Stimulated activated memory B cell treated with anti-CD40 and anti-IgM and Interleukin-4, amounts not matched to agents 10 μg/mL and 1 μg/mL and 100 μg/mL, for 72 hours (primary cell): ENCODE results near the gene TMEM52.
"Not testable (repeated sequence)": the region's sequence is repeated elsewhere in the genome, so short reads cannot be mapped to it uniquely, and the experiment has no call there.

Source experiments
- ATAC-seq: fragments of 150-1000 bp; cut with Tn5 transposase; 2 replicates; pipeline ENCODE4 v1.10.0; 2021
- H3K27ac Mint-ChIP-seq: one replicate; pipeline ENCODE4 v1.8.0; 2022; ENCODE audit warnings: mild to moderate bottlenecking, mixed read lengths
- H3K27me3 Mint-ChIP-seq: one replicate; pipeline ENCODE4 v1.8.0; 2022; ENCODE audit warnings: mixed read lengths
- H3K36me3 Mint-ChIP-seq: one replicate; pipeline ENCODE4 v1.8.0; 2022; ENCODE audit warnings: mixed read lengths
- H3K4me1 Mint-ChIP-seq: one replicate; pipeline ENCODE4 v1.8.0; 2022; ENCODE audit warnings: mixed read lengths
- H3K4me3 Mint-ChIP-seq: one replicate; pipeline ENCODE4 v1.8.0; 2022; ENCODE audit warnings: mild to moderate bottlenecking, moderate library complexity, mixed read lengths
- H3K9me3 Mint-ChIP-seq: one replicate; pipeline ENCODE4 v1.8.0; 2022; ENCODE audit warnings: mixed read lengths

Gene TMEM52

DNA sequence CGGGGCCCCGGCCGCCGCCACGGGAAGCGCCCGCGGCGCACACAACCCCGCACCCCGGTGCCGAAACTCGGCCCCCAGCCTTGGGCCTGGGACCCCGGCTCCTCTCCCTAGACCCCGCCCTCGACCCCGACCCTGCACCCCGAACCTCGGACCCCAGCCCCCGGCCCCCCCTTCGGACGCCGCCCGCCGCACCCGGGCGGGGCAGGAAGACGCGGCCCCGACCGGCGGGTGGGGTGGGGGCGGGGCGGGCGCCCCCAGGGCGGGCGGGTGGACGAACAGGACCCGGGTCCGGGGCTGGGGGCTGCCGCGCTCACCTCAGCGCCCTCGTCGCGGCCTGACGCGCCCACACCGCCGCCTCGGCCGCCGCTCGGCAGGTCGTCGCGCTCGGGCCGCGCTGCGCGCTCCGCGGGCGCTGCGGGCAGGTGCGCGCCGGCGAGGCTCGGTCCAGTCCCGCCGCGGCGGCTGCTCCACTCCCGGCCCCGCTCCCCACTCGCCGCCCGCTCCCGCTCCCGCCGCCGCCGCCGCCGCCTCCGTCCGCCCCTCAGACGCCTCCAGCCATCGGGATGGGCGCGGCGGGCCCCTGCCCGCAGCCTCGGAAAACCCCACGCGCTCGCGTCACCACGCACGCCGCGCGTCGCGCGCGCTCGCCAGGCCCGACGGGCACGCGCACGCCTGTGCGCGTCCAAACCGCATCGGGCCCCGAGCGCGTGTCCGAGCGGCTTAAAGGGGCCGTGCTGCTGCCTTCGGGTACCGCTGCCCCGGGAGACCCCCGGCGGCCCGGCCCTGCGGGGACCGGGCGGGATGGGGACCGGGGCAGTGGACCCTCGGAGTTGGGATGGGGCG, 28.4 kb downstream of the TMEM52 start, which contains the start of gene GNB1:
Gene GNB1, minus strand, starts transcription at position 582 of the 843 bp plus-strand sequence. CDS start 65,634 bp downstream, outside the sequence.
- peaks cover 70% of the 10 kb centered on the region for H3K4me1 Mint-ChIP-seq
- H3K36me3 Mint-ChIP-seq = no peaks in the 10 kb centered on the region
- peak within 1 kb of the TSS; percentile 89 for H3K27ac Mint-ChIP-seq
- ATAC-seq = peak; percentile 85
- no peaks in the 10 kb centered on the region for H3K27me3 Mint-ChIP-seq
- H3K9me3 Mint-ChIP-seq = no peaks in the 10 kb centered on the region
- H3K4me3 Mint-ChIP-seq = peak within 1 kb of the TSS; percentile 93

DNA sequence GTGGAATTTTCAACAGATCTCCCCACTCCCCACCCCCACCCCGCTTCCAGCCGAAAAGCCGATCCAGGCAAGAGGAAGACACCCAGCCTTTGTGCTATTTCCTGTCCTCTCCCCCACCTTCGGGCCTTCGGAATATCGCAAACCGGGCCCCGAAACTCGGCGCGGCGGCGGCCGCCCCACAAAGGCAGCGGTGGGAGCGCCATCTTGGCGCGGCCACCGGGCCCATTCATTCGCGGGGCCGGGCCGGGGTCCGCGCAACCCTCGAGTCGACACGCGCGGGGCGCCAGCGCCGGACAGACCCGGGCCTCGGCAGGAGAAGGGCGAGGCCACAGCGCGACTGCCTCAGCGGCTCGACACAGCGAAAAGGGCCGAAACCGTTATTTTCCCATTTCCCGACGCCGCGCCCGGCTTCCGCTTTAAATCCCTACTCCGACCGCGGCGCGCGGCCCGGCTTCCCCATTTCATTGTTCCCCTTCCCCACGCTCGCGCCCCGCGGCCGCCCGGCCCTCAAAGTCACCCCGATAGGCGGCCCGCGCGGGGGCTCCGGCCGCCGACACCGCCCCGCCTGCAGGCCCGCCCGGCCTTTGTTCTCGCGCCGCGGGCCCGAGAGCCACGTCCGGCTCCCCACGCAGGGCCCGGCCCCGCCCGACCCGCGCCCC, 29.1 kb downstream of the TMEM52 start:
- Mint-ChIP-seq H3K36me3 (no peaks in the 10 kb centered on the region), H3K4me3 (peak overlapping the region; percentile 83), H3K27ac (peak overlapping the region; percentile 89), H3K4me1 (peaks cover 63% of the 10 kb centered on the region), H3K9me3 (no peaks in the 10 kb centered on the region), H3K27me3 (no peaks in the 10 kb centered on the region)
- peak; percentile 69 for ATAC-seq

DNA sequence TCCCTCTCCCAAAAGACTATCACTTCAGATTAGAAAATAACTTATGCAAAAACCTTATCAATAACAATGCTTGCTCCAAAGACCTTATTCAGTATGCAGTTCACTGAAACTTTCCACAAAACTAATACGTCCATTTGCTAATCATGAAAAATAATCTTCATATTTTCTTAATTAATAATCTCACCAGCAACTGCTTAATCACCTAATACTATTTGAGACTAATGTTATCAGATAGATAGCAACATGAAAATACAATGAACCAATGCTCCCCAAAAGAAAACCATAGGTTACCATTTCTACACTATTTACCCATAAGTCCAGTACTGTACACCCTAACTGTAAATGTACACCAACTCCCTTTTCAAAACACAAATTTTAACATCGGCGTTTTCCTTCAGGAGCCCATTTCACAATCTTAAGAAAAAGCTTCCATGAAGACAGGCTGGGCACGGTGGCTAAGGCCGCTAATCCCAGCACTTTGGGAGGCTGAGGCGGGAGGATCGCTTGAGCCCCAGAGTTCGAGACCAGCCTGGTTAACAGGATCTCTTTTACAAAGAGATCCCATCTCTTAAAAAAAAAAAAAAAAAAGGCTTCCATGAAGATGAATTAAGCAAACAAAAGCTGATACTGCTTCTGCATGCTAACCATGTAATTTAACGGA, 29.9 kb downstream of the TMEM52 start:
- Mint-ChIP-seq H3K27ac (peak overlapping the region; percentile 89), H3K4me1 (peaks cover 62% of the 10 kb centered on the region), H3K36me3 (no peaks in the 10 kb centered on the region), H3K9me3 (no peaks in the 10 kb centered on the region), H3K27me3 (no peaks in the 10 kb centered on the region), H3K4me3 (peak overlapping the region; percentile 83)
- ATAC-seq = no peak

DNA sequence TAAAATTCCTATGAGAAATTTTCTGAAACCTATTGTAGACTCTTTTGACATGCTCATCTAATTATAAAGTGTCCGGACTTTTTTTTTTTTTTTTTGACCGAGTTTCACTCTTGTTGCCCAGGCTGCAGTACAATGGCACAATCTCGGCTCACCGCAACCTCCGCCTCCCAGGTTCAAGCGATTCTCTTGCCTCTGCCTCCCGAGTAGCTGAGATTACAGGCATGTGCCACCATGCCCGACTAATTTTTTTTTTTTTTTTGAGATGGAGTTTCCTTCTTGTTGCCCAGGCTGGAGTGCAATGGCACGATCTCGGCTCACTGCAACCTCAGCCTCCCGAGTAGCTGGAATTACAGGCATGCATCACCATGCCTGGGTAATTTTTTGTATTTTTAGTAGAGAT, 35.2 kb downstream of the TMEM52 start:
- ATAC-seq, H3K4me3 Mint-ChIP-seq: not testable (repeated sequence)

DNA sequence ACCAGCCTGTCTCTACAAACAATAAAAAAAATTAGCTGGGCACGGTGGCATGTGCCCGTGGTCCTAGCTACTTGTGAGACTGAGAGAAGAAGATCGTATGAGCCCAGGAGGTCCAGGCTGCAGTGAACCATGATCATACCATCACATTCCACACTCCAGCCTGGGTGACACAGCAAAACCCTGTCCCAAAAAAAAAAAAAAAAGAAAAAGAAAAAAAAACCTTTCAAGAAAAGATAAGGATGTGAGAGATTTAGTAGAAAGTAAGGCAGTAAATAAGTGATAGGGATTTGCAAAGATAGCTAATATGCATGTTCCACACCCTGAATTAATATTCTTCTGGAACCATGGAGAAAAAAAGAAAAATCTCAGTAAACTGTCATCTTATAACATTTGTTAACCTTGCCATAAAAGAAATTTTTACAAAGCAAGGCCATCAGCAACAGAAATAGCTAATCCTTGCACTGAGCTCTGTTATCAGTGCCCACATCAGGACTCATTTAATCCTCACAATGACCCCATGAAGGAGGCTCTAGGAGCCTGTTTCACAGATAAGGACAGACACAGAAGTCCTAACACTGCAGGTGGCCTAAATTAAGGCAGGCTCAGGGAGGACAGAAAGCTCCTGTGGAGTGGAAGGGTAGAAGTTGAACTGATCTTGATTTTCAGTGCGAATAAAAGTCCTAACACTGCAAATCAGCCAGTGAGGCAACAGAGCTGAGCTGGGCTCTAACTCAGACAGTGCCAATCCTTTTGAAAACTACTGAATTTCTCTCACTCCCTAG, 35.8 kb downstream of the TMEM52 start:
- H3K27me3 Mint-ChIP-seq = no peaks in the 10 kb centered on the region
- ATAC-seq = no peak
- peaks cover 9% of the 10 kb centered on the region for H3K36me3 Mint-ChIP-seq
- peaks cover 77% of the 10 kb centered on the region for H3K4me1 Mint-ChIP-seq
- H3K4me3 Mint-ChIP-seq = no peak overlapping the region
- no peaks in the 10 kb centered on the region for H3K9me3 Mint-ChIP-seq
- peak overlapping the region; percentile 75 for H3K27ac Mint-ChIP-seq

More for the DNA sequence above, 35.2 kb downstream of the TMEM52 start:
- H3K36me3 Mint-ChIP-seq, H3K27me3 Mint-ChIP-seq, H3K9me3 Mint-ChIP-seq, H3K27ac Mint-ChIP-seq: not testable (repeated sequence)
- H3K4me1 Mint-ChIP-seq = peaks cover 77% of the 10 kb centered on the region

DNA sequence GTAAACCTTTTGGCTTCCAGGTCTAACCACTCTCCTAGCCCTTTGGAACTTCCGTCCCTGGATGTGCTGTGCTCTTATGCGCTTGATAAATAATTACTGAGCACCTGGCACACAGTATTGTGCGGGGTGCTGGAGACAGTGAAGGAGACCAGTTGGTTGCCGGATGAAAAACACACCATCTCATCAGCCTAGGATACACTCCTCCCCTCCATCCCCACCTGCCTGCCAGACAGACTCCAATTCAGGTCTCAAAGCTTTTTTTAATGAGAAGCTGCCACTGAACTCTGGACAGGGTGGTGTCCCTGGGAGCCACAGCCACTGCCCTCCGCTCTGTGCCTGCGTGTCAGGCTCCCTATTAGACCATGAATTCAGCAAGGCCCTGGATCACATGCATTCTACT, 37.4 kb downstream of the TMEM52 start:
- no peak overlapping the region for H3K4me3 Mint-ChIP-seq
- ATAC-seq = no peak
- H3K4me1 Mint-ChIP-seq = peaks cover 76% of the 10 kb centered on the region
- H3K27ac Mint-ChIP-seq = peak overlapping the region; percentile 44
- H3K9me3 Mint-ChIP-seq = no peaks in the 10 kb centered on the region
- H3K36me3 Mint-ChIP-seq = peaks cover 16% of the 10 kb centered on the region
- H3K27me3 Mint-ChIP-seq = no peaks in the 10 kb centered on the region

DNA sequence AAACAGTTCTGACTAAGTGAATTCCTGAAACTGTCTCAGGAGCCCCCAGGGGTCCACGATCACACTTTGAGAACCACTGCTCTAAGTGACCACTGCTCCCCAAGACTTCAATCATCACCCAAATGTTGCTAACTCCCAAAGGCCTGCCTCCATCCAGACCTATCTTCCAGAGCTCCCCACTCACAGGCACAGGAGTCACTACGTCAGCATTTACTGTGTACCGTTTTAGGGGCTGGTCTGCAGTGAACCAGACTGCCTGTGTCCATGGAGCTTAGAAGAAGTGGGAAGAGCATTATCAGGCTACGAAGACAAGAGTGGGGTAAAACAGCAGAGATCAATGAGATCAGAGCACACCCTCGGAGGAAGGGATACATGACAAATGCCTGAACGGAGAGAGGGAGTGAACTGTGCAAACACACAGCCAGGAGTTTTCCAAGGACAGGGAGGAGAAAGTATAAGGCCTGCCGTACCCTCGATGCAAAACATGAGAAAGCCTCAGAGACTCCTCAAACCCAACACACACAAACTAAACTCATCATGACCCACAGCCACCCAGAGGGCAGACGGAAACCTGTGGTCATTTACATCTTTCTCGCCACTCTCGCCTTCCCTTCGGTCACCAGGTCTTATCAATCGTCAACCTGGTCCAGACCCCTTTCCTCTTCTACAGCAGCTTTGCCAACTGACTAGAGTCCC, 38.3 kb downstream of the TMEM52 start:
- H3K27ac Mint-ChIP-seq = peak overlapping the region; percentile 44
- H3K4me3 Mint-ChIP-seq = no peak overlapping the region
- H3K27me3 Mint-ChIP-seq = no peaks in the 10 kb centered on the region
- ATAC-seq = no peak
- H3K4me1 Mint-ChIP-seq = peaks cover 78% of the 10 kb centered on the region
- H3K9me3 Mint-ChIP-seq = no peaks in the 10 kb centered on the region
- H3K36me3 Mint-ChIP-seq = peaks cover 25% of the 10 kb centered on the region

DNA sequence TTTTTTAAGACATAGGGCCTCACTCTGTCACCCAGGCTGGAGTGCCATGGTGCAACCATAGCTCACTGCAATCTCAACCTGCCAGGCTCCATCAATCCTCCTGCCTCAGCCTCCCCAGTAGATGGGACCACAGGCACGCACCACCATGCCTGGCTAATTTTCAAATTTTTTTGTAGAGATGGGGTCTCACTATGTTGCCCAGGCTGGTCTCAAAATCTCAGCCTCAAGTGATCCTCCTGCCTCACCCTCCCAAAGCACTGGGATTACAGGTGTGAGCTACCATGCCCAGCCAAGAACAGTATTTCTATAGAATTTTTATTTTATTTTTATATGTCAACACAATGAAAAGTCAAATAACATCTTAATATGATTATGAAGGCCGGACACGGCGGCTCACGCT, 39.1 kb downstream of the TMEM52 start:
- peaks cover 32% of the 10 kb centered on the region for H3K36me3 Mint-ChIP-seq
- no peak overlapping the region for H3K27ac Mint-ChIP-seq
- H3K27me3 Mint-ChIP-seq = no peaks in the 10 kb centered on the region
- peaks cover 82% of the 10 kb centered on the region for H3K4me1 Mint-ChIP-seq
- no peak for ATAC-seq
- H3K9me3 Mint-ChIP-seq = no peaks in the 10 kb centered on the region
- H3K4me3 Mint-ChIP-seq = no peak overlapping the region

DNA sequence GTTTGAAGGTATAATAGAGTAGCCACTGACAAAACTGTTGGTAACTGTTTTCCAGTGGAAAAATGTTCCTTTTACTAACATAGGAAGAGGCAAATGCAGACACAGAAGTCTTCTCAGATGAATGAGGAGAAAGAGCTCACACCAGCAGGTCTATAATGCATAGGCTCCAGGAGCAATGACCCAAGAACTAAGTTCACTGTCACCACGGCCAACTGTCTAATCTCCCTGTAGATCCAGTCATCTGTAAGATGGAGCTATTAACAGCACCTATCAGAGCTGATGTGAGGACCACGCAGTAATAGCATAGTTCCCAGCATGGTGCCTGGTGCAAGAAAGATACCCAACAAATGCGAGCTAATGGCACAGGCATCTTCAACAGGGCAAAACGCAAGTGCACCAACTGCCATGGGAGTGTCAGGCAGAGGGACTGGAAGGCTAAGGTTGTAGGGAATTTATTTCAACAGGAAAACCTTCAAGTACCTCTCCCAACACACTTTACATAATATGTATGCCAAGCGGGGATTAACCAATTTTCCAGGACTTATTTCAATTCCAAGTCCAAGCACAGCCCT, 41.1 kb downstream of the TMEM52 start:
- Mint-ChIP-seq H3K27me3 (no peaks in the 10 kb centered on the region), H3K9me3 (no peaks in the 10 kb centered on the region), H3K4me3 (no peak overlapping the region), H3K27ac (no peak overlapping the region), H3K36me3 (peaks cover 42% of the 10 kb centered on the region), H3K4me1 (peaks cover 76% of the 10 kb centered on the region)
- no peak for ATAC-seq

DNA sequence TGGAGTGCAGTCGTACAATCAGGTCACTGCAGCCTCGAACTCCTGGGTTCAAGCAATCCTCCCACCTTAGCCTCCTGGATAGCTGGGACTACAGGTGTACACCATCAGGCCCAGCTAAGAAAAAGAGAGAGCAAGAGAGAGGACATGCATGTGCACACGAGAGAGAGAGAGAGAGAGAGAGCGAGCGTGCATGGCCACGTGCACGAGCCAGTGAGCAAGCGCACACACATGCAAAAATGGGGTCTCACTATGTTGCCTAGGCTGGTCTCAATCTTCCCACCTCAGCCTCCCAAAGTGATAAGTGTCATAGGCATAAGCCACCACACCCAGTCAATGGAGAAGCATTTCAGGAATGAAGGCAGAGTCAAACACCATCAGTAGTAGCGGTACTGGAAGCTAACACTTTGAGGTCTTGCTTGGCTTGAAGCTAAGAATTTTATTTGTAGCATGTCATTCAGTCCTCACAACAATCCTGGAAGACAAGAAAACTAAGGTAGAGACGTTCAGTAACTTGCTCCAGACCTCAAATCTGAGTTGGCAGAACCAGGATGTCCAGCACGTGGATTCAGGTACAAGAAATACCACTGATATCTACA, 42.6 kb downstream of the TMEM52 start:
- Mint-ChIP-seq H3K4me3 (peak overlapping the region; percentile 19), H3K4me1 (peaks cover 76% of the 10 kb centered on the region), H3K9me3 (no peaks in the 10 kb centered on the region), H3K27ac (peak overlapping the region; percentile 59), H3K36me3 (peaks cover 57% of the 10 kb centered on the region), H3K27me3 (no peaks in the 10 kb centered on the region)
- no peak for ATAC-seq

DNA sequence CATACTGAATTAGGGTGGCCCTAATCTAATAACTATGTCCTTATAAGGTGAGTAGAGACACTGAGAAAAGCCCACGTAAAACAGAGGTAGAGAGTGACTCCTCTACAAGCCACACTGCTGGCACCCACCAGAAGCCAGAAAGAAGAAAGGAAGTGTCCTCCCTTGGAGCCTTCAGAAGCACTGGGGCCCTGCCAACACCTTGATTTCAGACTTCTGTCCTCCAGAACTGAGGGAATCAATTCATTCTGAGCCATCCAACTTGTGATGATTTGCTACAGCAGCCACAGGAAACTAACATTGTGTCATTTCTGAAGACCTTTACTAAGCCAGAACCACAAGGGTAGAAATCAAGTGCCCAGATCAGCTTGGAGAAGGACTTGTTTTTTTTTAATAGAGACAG, 43.1 kb downstream of the TMEM52 start:
- peaks cover 62% of the 10 kb centered on the region for H3K36me3 Mint-ChIP-seq
- no peak for ATAC-seq
- no peaks in the 10 kb centered on the region for H3K9me3 Mint-ChIP-seq

DNA sequence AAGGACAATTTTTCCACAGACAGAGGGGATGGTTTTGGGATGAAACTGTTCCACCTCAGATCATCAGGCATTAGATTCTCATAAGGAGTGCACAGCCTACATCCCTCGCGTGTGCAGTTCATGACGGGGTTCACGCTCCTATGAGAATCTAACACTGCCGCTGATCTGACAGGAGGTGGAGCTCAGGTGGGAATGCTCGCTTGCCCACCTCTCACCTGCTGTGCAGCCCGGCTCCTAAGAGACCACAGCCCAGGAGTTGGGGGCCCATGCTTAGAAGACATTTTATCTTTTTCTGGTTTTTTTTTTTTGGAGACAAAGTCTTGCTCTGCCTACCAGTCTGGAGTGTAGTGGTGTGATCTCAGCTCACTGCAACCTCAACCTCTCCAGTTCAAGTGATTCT, 44.2 kb downstream of the TMEM52 start:
- Mint-ChIP-seq H3K9me3 (no peaks in the 10 kb centered on the region), H3K27me3 (no peaks in the 10 kb centered on the region), H3K27ac (no peak overlapping the region), H3K36me3 (peaks cover 66% of the 10 kb centered on the region), H3K4me3 (no peak overlapping the region), H3K4me1 (peaks cover 81% of the 10 kb centered on the region)
- ATAC-seq = no peak

More for the DNA sequence above, 43.1 kb downstream of the TMEM52 start:
- no peak overlapping the region for H3K4me3 Mint-ChIP-seq
- no peaks in the 10 kb centered on the region for H3K27me3 Mint-ChIP-seq
- peaks cover 76% of the 10 kb centered on the region for H3K4me1 Mint-ChIP-seq
- H3K27ac Mint-ChIP-seq = peak overlapping the region; percentile 59

DNA sequence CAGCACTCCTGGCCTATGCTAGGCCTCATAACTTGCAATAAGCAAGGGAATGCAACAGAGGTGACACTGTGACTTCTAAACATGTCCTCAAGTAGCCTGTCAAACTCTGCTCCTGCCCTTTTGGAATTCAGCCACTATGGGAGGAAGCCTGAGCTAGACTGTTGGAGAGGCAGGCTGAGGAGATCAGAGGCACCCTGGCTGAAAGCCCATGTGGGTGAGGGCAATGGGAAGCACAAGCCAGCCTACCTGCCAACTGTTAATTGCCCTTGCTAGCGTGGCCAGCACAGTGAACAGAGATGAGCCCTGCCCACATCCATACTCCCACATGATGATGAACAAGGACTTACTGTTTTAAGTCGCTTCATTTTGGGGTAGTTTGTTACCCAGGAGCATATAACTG, 45.9 kb downstream of the TMEM52 start:
- Mint-ChIP-seq H3K27ac (no peak overlapping the region), H3K36me3 (peaks cover 56% of the 10 kb centered on the region), H3K9me3 (no peaks in the 10 kb centered on the region), H3K4me1 (peaks cover 77% of the 10 kb centered on the region), H3K27me3 (no peaks in the 10 kb centered on the region), H3K4me3 (no peak overlapping the region)
- no peak for ATAC-seq
